ENCODE results near the gene SPG11. TPM values are rescaled to one million over a fixed set of nuclear protein-coding genes. Genes with fewer than 3 reads are reported as not detected.

Gene SPG11
- total and polyA plus RNA-seq, 2 donors = 30.7 to 136 TPM

- 56% methylated on average over 5 of the region's 5 CpGs for WGBS
- Histone ChIP-seq H3K36me3 (ENCODE audit: insufficient read depth) (no peaks in the 10 kb centered on the region), H3K4me3 (ENCODE audit: low read depth, low read length) (no peak overlapping the region), H3K4me1 (ENCODE audit: insufficient read depth) (no peaks in the 10 kb centered on the region), H3K27ac (ENCODE audit: low read depth) (no peak overlapping the region)
- no peak for DNase-seq (ENCODE audit: extremely low spot score)
These were observed 3.0 kb upstream of the SPG11 start for GRCh38 chr15:44666210-44667038.

- WGBS = 10% methylated on average over 34 of the region's 34 CpGs
- peak overlapping the region; percentile 92 for H3K27ac ChIP-seq (ENCODE audit: low read depth)
- DNase-seq (ENCODE audit: extremely low spot score) = peak; percentile 17
- no peaks in the 10 kb centered on the region for H3K4me1 ChIP-seq (ENCODE audit: insufficient read depth)
- H3K36me3 ChIP-seq (ENCODE audit: insufficient read depth) = peaks cover 2% of the 10 kb centered on the region
- peak overlapping the region; percentile 61 for H3K4me3 ChIP-seq (ENCODE audit: low read depth, low read length)
These were observed 718 bp downstream of the SPG11 start for GRCh38 chr15:44662478-44663409.

- H3K27ac ChIP-seq (ENCODE audit: low read depth) = no peak overlapping the region
These were observed 1.9 kb downstream of the SPG11 start for GRCh38 chr15:44661576-44661975.

DNA sequence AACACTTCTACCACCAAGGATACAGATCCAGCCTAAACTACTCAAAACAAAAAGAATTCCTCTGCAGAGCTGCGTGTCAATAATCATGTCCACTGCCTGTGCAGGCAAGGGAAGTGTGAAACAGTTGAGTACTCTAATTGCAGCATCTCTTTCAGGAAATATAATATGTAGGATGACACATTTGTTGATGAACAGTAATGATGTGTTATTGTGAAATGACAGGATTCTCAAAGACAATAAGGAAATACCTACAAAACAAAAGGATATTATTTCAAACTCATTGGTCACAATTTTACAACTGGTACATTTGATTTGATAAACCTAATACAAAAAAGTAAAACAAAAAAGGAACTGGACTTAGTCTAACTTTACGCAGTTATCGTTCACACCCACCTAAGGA lies 4.4 kb downstream of the SPG11 start:
- WGBS = 94% methylated on average over 3 of the region's 3 CpGs
- H3K36me3 ChIP-seq (ENCODE audit: insufficient read depth) = peaks cover 2% of the 10 kb centered on the region
- DNase-seq (ENCODE audit: extremely low spot score) = no peak
- no peaks in the 10 kb centered on the region for H3K4me1 ChIP-seq (ENCODE audit: insufficient read depth)
- no peak overlapping the region for H3K27ac ChIP-seq (ENCODE audit: low read depth)
- H3K4me3 ChIP-seq (ENCODE audit: low read depth, low read length) = no peak overlapping the region

More at GRCh38 chr15:44661576-44661975, 1.9 kb downstream of the SPG11 start:
- H3K4me3 ChIP-seq (ENCODE audit: low read depth, low read length) = no peak overlapping the region
- no peaks in the 10 kb centered on the region for H3K4me1 ChIP-seq (ENCODE audit: insufficient read depth)
- DNase-seq (ENCODE audit: extremely low spot score) = no peak
- peaks cover 2% of the 10 kb centered on the region for H3K36me3 ChIP-seq (ENCODE audit: insufficient read depth)

GRCh38 chr15:44657378-44657777 lies 6.1 kb downstream of the SPG11 start:
- peaks cover 4% of the 10 kb centered on the region for H3K36me3 ChIP-seq (ENCODE audit: insufficient read depth)
- no peak for DNase-seq (ENCODE audit: extremely low spot score)
- H3K4me3 ChIP-seq (ENCODE audit: low read depth, low read length) = no peak overlapping the region
- no peaks in the 10 kb centered on the region for H3K4me1 ChIP-seq (ENCODE audit: insufficient read depth)
- H3K27ac ChIP-seq (ENCODE audit: low read depth) = no peak overlapping the region

DNA sequence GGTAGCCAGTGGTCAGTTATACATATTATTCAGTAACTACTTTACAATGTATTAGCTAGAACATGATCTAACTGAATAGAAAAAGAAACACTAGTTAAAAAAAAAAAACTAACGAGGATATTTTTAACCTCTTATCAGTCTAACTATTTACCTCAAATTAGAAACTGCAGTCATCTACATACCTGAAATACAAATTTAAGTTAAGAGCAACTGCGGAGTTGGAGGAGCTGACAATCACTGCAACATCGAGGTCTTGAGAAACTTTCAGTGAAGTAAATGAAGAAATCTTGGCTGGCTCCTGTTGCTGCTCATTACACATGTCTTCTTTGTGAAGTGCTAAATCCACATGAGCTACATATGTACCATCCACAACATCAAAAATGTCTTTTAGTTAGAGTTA lies 6.5 kb downstream of the SPG11 start:
- 93% methylated on average over 3 of the region's 3 CpGs for WGBS
- Histone ChIP-seq H3K4me1 (ENCODE audit: insufficient read depth) (no peaks in the 10 kb centered on the region), H3K36me3 (ENCODE audit: insufficient read depth) (peaks cover 4% of the 10 kb centered on the region), H3K27ac (ENCODE audit: low read depth) (no peak overlapping the region), H3K4me3 (ENCODE audit: low read depth, low read length) (no peak overlapping the region)
- no peak for DNase-seq (ENCODE audit: extremely low spot score)

- no peak for DNase-seq (ENCODE audit: extremely low spot score)
- Histone ChIP-seq H3K4me3 (ENCODE audit: low read depth, low read length) (no peak overlapping the region), H3K36me3 (ENCODE audit: insufficient read depth) (peaks cover 4% of the 10 kb centered on the region), H3K27ac (ENCODE audit: low read depth) (no peak overlapping the region), H3K4me1 (ENCODE audit: insufficient read depth) (no peaks in the 10 kb centered on the region)
- WGBS = 96% methylated on average over 1 of the region's 1 CpG
These were observed 7.2 kb downstream of the SPG11 start for GRCh38 chr15:44656298-44656697.

GRCh38 chr15:44654858-44655257 lies 8.6 kb downstream of the SPG11 start:
- peaks cover 4% of the 10 kb centered on the region for H3K36me3 ChIP-seq (ENCODE audit: insufficient read depth)
- 91% methylated on average over 6 of the region's 6 CpGs for WGBS
- no peak overlapping the region for H3K27ac ChIP-seq (ENCODE audit: low read depth)
- H3K4me1 ChIP-seq (ENCODE audit: insufficient read depth) = no peaks in the 10 kb centered on the region
- H3K4me3 ChIP-seq (ENCODE audit: low read depth, low read length) = no peak overlapping the region
- DNase-seq (ENCODE audit: extremely low spot score) = no peak

GRCh38 chr15:44647637-44648036 lies 15.8 kb downstream of the SPG11 start:
- no peaks in the 10 kb centered on the region for H3K36me3 ChIP-seq (ENCODE audit: insufficient read depth)

GRCh38 chr15:44647036-44647435 lies 16.4 kb downstream of the SPG11 start:
- no peak overlapping the region for H3K4me3 ChIP-seq (ENCODE audit: low read depth, low read length)
- DNase-seq (ENCODE audit: extremely low spot score) = no peak
- 92% methylated on average over 1 of the region's 1 CpG for WGBS
- H3K36me3 ChIP-seq (ENCODE audit: insufficient read depth) = no peaks in the 10 kb centered on the region
- no peak overlapping the region for H3K27ac ChIP-seq (ENCODE audit: low read depth)
- H3K4me1 ChIP-seq (ENCODE audit: insufficient read depth) = no peaks in the 10 kb centered on the region

More at GRCh38 chr15:44647637-44648036, 15.8 kb downstream of the SPG11 start:
- no peaks in the 10 kb centered on the region for H3K4me1 ChIP-seq (ENCODE audit: insufficient read depth)
- H3K4me3 ChIP-seq (ENCODE audit: low read depth, low read length) = no peak overlapping the region
- DNase-seq (ENCODE audit: extremely low spot score) = no peak
- H3K27ac ChIP-seq (ENCODE audit: low read depth) = no peak overlapping the region

DNA sequence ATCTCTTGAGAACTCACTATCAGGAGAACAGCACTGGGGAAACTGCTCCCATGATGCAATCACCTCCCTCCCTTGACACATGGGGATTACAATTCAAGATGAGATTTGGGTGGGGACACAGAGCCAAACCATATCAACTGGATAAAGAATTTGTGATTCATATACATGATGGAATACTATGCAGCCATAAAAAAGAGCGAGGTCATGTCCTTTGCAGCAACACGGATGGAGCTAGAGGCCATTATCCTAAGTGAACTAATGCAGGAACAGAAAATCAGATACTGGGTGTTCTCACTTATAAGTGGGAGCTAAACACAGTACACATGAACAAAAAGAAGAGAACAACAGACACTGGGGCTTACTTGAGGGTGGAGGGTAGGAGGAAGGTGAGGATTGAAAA lies 17.0 kb downstream of the SPG11 start:
- Histone ChIP-seq H3K36me3 (ENCODE audit: insufficient read depth) (no peaks in the 10 kb centered on the region), H3K4me3 (ENCODE audit: low read depth, low read length) (no peak overlapping the region), H3K4me1 (ENCODE audit: insufficient read depth) (no peaks in the 10 kb centered on the region), H3K27ac (ENCODE audit: low read depth) (no peak overlapping the region)
- 99% methylated on average over 2 of the region's 2 CpGs for WGBS
- no peak for DNase-seq (ENCODE audit: extremely low spot score)

DNA sequence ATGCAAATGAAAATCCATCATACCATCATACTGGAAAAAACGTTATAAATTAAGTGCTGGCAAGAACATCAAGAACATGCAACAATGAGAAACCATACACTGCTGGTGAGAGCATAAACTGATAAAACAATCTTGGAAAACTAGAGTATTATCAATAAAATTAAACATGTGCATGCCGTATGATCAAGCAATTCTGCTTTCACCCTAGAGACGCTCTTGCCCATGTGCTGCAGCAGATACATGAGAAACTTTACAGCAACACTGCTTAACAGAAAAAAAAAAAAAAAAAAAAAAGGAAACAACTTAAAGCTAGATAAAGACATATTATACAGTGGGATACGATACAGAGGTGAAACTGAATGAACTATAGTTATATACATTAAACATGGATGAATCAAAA lies 21.8 kb downstream of the SPG11 start:
- no peak overlapping the region for H3K4me3 ChIP-seq (ENCODE audit: low read depth, low read length)
- no peaks in the 10 kb centered on the region for H3K4me1 ChIP-seq (ENCODE audit: insufficient read depth)
- H3K27ac ChIP-seq (ENCODE audit: low read depth) = no peak overlapping the region
- no peaks in the 10 kb centered on the region for H3K36me3 ChIP-seq (ENCODE audit: insufficient read depth)
- no peak for DNase-seq (ENCODE audit: extremely low spot score)
- WGBS = 90% methylated on average over 4 of the region's 4 CpGs

DNA sequence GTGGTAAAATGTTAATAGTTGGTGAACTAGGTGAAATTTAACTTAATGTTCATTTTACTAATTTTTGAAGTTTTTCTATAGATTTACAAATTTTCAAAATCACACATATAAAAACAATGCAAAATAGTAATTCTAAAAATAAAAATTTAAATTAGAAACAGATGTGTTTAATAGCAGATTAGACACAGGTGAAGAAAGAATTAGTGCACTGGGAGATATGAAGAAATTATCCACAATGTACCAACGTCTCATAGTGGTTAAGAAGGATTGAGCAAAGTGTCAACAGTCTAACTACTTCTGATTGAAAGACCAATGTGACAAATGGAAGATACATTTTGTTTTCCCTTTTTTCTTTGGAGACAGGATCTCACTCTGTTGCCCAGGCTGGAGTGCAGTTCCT lies 26.5 kb downstream of the SPG11 start:
- no peaks in the 10 kb centered on the region for H3K36me3 ChIP-seq (ENCODE audit: insufficient read depth)
- H3K4me1 ChIP-seq (ENCODE audit: insufficient read depth) = no peaks in the 10 kb centered on the region
- no peak for DNase-seq (ENCODE audit: extremely low spot score)
- no peak overlapping the region for H3K4me3 ChIP-seq (ENCODE audit: low read depth, low read length)
- no peak overlapping the region for H3K27ac ChIP-seq (ENCODE audit: low read depth)
- WGBS = 93% methylated on average over 1 of the region's 1 CpG

- WGBS = 93% methylated on average over 5 of the region's 5 CpGs
- Histone ChIP-seq H3K4me3 (ENCODE audit: low read depth, low read length) (no peak overlapping the region), H3K27ac (ENCODE audit: low read depth) (no peak overlapping the region), H3K36me3 (ENCODE audit: insufficient read depth) (peaks cover 2% of the 10 kb centered on the region), H3K4me1 (ENCODE audit: insufficient read depth) (no peaks in the 10 kb centered on the region)
- no peak for DNase-seq (ENCODE audit: extremely low spot score)
These were observed 29.9 kb downstream of the SPG11 start for GRCh38 chr15:44633603-44634002.
